ENCODE measurements around the gene TACC2.

The TACC2 gene

GRCh38 chr10:122295451-122295809 lies 306.5 kb downstream of the TACC2 start:
- no peak for DNase-seq (ENCODE audit: insufficient read length, low spot score)

GRCh38 chr10:122296363-122297120 lies 307.6 kb downstream of the TACC2 start:
- no peak for TF ChIP-seq POLR2A (IDR thresholded peaks at IDR 0.05; ENCODE audit: low read depth, low read length)
- FAIRE-seq = no peak
- DNase-seq (ENCODE audit: insufficient read length, low spot score) = no peak

More at GRCh38 chr10:122295451-122295809, 306.5 kb downstream of the TACC2 start:
- FAIRE-seq = no peak
- no peak for TF ChIP-seq POLR2A (IDR thresholded peaks at IDR 0.05; ENCODE audit: low read depth, low read length)

- no peak for FAIRE-seq
- TF ChIP-seq POLR2A (IDR thresholded peaks at IDR 0.05; ENCODE audit: low read depth, low read length) = no peak
- DNase-seq (ENCODE audit: insufficient read length, low spot score) = no peak
These were observed 308.6 kb downstream of the TACC2 start for GRCh38 chr10:122297583-122297982.

GRCh38 chr10:122298206-122298597 lies 309.2 kb downstream of the TACC2 start:
- FAIRE-seq (no peak), DNase-seq (ENCODE audit: insufficient read length, low spot score) (no peak)
- no peak for TF ChIP-seq POLR2A (IDR thresholded peaks at IDR 0.05; ENCODE audit: low read depth, low read length)

- FAIRE-seq (peak; percentile 15), DNase-seq (ENCODE audit: insufficient read length, low spot score) (peak; percentile 48)
- no peak for TF ChIP-seq POLR2A (IDR thresholded peaks at IDR 0.05; ENCODE audit: low read depth, low read length)
These were observed 309.8 kb downstream of the TACC2 start for GRCh38 chr10:122298598-122299301.

GRCh38 chr10:122299423-122300075 lies 310.6 kb downstream of the TACC2 start:
- FAIRE-seq (no peak), DNase-seq (ENCODE audit: insufficient read length, low spot score) (no peak)
- no peak for TF ChIP-seq POLR2A (IDR thresholded peaks at IDR 0.05; ENCODE audit: low read depth, low read length)

GRCh38 chr10:122301055-122301810 lies 312.3 kb downstream of the TACC2 start:
- DNase-seq (ENCODE audit: insufficient read length, low spot score) = peak; percentile 49
- TF ChIP-seq POLR2A (IDR thresholded peaks at IDR 0.05; ENCODE audit: low read depth, low read length) = no peak
- peak; percentile 78 for FAIRE-seq

- no peak for DNase-seq (ENCODE audit: insufficient read length, low spot score)
- no peak for FAIRE-seq
- TF ChIP-seq POLR2A (IDR thresholded peaks at IDR 0.05; ENCODE audit: low read depth, low read length) = no peak
These were observed 312.8 kb downstream of the TACC2 start for GRCh38 chr10:122301811-122302115.

- DNase-seq (ENCODE audit: insufficient read length, low spot score) = no peak
- FAIRE-seq = no peak
- no peak for TF ChIP-seq POLR2A (IDR thresholded peaks at IDR 0.05; ENCODE audit: low read depth, low read length)
These were observed 313.4 kb downstream of the TACC2 start for GRCh38 chr10:122302315-122302714.

GRCh38 chr10:122303271-122304053 lies 314.5 kb downstream of the TACC2 start:
- no peak for DNase-seq (ENCODE audit: insufficient read length, low spot score)
- no peak for FAIRE-seq
- no peak for TF ChIP-seq POLR2A (IDR thresholded peaks at IDR 0.05; ENCODE audit: low read depth, low read length)

All from H54 (cell line).